Measurements from ENCODE around the gene RBM47.

The RBM47 gene

DNA sequence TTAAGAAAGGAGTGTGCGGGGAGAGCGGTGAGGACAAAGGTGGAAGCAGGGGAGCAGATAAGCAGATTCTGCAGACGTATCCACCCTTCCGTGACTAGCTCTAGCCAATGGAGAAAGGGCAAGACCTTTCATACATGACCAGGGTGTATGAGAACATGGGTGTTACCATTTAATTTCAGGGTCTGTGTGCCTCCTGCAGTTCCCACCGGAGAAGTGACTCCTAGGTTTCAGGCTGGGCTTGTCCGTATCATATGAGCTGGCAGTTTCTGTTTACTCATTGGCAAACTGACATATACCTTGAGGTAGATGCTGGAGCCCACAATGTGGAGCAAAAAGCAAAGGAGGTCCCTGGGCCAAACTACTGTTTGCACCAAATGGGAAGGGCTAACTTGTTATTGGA is 6.8 kb downstream of the RBM47 start:
- no peak for DNase-seq

DNA sequence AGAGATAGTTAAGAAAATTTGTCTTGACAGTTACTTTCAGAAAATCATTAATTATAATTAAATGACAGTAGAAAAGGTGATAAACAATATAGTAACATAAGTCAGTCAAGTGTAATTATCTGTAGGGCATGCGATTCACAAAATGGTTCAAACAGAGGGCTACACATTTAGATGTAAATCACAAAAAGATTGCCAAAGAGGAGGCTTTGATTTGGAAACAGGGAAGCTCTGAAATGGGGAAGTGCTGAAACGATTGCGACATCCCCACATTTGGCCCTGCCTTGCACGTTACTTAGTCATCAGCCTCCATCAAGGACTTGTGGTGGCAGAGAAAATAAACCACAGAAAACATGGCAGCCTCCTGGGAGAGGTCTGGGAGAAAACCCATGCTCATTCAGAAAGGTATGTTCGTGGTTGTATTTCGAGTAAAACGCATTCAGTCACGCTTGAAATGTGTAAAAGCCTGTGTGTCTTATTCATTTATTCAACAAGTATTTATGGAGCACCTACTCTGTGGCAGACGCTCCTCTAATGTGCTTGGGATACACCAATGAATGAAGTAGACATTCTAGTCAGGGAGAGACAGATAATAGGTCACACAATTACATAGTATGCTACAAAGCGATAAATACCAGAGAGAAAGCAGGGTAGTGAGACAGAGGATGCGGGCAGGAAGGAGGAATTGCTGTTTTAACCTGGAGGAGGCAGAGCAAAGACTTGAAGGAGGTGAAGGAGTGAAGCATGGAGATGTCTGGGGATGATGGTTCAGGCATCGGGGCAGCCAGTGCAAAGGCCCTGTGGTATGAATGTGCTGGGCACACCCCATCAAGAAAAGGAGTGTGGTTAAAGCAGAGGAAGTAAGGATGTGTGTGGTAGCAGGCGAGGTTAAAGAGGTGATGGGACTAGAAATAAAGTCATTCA is 7.8 kb downstream of the RBM47 start:
- DNase-seq = no peak

DNA sequence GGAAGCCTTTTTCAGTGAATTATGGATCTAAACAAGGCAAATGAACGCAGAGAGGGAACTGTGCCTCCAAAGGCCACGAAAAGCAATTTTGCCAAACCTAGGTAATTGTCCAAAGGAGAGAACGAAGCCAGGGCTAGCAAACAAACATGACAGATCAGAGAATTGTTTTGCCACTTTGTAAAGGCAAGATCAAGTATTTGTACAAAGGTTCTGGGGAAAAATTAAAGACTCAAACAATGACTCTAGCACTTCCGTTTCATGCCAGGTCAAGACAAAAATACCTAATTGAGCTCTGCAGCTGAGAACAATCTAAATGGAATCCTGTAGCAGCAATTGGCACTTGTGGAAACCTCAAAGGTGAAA is 8.5 kb downstream of the RBM47 start:
- no peak for DNase-seq

DNA sequence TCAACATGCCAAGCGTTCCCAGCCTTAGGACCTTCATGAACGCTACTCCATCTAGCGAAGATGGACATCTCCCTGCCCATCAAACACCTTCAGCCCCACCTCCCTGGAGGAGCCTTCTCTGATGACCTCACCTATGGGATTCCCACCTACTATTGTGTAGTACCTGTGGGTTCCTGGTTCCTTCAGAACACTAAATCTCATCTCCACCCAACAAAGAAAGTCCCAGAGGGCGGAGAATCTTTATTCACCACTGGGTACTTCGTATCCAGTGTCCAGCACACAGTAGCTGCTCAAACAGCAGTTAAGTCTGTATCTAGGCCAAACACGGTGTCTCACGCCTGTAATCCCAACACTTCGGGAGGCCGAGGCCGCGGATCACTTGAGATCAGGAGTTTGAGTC is 10.1 kb downstream of the RBM47 start:
- no peak for DNase-seq

DNA sequence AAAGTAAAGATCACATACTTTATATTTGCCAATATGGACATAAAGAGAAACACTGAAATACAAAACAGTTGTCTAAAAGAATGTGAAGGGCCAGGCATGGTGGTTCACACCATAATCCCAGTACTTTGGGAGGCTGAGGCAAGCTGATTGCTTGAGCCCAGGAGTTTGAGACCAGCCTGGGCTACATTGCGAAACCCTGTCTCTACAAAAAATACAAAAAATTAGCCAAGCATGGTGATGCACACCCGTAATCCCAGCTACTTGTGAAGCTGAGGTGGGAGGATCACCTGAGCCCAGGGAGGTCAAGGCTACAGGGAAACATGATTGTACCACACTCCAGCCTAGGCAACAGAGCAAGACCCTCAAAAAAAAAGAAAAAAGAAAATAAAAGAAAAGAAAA is 11.8 kb downstream of the RBM47 start:
- no peak for DNase-seq

DNA sequence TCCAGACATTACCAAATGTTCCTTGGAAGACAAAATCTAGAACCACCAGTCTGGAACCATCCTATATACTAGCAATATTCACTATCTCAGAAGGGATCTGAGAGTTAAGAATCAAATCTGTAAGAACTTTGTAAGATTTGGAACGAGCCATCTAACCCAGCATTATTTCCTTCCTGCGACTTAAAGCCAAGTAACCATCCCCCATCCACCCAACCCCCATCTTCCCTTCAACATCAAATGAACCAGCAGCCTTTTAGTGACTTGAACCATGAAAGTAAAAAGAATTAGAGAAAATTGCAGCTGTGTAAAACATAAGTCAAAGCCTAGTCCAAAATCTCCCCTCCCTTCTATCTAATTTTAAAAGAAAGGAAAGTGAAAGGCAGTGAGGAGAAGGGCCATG is 15.6 kb downstream of the RBM47 start:
- DNase-seq = no peak

DNA sequence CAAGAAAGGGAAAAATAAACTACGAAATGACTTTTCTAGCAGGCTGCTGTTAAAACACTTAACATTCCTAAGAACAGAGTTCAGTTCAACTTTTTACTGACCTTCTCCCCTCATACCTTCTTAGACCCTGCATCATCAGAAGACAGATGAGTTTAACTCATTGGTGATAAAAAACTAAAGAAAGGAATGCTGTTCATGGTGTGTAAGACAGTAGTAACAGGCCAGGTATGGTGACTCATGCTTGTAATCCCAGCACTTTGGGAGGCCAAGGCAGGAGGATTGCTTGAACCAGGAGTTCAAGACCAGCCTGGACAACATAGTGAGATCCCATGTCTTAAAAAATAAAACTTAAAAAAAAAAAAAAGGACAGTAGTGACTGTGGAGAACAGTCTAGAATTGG is 16.2 kb downstream of the RBM47 start:
- DNase-seq = no peak

DNA sequence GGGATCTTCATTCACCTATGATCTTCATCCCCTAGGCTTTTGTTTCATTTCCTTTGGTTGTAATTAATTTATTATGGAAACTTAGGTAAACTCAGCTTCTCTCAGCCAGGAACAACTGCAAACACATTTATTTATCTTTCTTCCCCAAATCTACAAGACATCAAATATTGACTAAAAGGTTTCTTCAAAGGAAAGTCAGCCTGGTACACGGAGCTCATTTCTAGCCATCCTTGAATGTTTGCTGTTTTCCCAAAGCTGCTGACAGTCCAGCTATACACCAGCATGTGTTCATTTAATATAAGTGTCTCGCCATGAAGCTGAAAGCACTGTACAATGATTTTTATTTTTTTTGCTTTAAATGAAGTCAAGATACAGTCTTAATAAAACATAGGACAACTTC is 16.8 kb downstream of the RBM47 start:
- no peak for DNase-seq

DNA sequence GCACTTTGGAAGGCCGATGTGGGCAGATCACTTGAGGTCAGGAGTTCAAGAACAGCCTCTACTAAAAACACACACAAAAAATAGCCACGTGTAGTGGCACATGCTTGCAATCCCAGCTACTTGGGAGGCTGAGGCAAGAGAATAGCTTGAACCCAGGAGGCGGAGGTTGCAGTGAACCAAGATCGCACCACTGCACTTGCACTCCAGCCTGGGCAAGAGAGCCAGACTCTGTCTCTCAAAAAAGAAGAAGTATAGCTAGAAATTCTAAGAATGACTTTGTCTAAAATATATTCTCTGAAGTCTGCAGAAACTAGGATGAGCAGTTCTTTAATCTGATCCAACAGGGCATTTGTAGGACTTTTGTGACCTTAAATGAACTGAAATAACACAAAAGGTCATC is 17.4 kb downstream of the RBM47 start:
- no peak for DNase-seq

DNA sequence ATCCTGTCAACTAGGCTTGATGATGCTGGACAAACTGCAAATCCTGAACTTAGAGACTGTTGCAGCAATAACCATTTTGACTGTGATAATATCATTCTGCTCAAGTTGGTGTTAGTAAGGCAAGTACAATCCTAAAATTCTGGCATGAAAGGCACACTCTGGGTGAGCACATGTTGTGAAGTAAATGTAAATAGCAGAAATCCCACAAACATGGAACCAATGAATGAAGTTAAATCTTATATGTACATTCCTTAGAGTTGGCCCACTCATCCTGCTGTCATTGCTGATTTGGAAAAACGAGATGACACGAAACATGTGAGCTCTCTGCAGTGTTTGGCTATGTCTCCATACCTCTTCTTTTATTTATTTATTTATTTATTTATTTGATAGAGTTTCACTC is 21.0 kb downstream of the RBM47 start:
- no peak for DNase-seq

DNA sequence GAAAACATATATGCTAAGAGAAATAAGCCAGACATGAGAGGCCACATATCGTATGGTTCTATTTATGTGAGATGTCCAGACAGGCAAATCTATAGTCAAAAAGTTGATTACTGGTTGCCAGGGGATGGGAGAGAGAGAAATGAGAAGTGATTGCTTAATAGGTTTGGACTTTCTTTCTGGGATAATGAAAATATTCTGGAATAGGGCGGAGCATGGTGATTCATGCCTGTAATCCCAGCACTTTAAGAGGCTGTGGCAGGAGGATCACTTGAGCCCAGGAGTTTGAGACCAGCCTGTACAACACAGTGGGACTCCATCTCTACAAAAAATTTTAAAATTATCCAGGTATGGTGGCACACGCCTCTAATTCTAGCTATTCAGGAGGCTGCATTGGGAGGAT is 22.4 kb downstream of the RBM47 start:
- DNase-seq = no peak

DNA sequence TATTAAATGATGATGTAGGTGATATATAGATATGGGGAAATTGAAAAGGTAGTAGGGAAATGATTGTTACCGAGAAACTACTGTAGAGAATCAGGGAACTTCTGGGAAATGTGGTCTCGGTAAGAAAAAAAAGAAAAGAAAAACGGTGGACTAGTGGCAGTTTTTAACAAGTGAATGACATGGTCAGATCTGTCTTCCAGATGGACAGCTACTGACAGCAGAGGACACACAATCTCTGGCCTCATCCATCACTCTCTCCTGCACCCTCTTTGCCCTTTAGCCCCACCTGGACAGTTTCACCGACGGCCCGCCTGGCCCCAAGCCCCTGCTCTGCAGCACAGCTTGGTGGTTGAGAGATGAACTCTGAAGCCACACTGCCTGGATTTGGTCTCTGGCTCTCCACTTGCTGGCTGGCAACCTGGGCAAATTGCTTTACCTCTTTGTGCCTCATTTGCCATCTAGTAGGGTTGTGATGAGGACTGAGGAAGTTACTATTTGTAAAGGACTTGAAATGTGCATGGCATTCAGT is 23.4 kb downstream of the RBM47 start:
- DNase-seq = no peak

DNA sequence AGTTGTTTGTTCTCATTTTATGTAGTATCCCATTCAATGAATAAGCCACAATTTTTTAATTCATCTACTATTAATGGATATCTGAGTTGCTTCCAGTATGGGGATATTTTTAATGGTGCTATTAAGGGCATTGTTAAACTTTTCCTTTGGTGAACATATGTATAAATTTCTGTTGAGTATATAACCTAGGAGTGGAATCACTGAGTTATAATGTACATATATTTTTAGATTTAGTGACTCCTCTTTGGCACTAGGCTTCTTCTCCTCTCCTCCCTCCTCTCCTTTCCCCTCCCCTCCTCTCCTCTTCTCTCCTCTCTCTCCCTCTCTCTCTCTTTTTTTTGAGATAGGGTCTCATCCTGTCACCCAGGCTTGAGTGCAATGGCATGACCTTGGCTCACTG is 26.4 kb downstream of the RBM47 start:
- DNase-seq = no peak

DNA sequence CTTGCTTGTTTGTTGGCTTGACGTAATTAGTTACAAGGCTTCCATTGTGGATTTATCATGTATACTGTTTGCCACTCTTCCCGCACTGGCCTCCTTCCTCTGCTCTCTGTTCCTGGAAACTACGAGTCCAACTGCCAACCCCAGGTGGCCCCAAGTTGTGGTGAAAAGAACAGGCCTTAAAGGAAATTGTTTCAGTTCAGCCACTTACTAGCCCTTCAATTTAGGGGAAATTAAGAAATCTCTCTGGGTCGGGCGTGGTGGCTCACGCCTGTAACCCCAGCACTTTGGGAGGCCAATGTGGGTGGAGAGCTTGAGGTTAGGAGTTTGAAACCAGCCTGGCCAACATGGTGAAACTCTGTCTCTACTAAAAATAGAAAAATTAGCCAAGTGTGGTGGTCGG is 28.0 kb downstream of the RBM47 start:
- no peak for DNase-seq

DNA sequence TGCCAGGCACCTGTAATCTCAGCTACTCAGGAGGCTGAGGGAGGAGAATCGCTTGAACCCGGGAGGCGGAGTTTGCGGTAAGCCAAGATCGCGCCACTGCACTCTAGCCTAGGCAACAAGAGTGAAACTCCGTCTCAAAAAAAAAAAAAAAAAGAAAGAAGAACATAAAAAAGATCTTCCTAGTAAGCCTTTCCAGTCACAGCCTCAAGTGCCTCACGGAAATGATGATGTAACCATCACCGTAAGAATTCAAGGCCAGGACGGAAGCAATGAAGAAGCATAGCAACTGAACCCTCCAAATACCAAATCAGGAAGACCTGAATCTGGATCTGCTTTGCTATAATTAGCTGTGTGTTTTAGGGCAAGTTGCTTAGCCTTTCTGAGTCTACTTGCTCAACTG is 28.8 kb downstream of the RBM47 start:
- no peak for DNase-seq

DNA sequence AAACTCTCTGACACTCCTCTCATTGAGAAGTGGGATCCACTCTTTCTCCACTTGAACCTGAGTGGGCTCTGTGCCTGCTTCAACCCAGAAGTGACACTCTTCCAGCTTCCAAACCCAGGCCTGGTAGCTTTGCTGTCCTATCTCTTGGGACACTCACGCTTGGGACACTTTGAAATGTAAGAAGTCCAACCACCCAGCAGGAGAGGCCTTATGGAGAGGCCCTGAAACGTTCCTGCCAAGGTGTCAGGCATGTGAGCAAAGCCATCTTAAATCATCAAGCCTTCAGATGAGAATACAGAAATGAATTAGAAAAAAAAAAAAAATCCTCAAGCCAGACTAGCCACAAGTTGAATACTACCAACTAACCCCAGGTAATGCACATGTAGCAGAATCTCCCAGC is 30.2 kb downstream of the RBM47 start:
- no peak for DNase-seq

DNA sequence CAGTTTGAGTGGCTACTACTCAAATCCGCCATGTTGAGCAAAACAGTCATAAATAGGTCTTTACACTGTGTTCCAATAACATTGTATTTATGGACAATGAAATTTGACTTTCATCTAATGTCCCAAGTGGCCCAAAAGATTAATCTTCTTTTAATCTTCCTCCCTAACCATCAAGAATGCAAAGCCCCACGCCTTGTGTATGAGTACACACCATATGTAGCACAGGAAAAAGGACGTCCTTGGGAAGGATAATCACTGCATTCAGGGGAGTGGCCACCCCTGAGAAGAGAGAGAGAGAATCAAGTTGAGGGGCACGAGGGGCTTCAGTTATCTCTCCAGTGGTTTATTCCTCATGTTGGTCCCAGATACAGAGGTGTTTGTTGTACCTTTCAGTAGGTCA is 33.1 kb downstream of the RBM47 start:
- DNase-seq = no peak

DNA sequence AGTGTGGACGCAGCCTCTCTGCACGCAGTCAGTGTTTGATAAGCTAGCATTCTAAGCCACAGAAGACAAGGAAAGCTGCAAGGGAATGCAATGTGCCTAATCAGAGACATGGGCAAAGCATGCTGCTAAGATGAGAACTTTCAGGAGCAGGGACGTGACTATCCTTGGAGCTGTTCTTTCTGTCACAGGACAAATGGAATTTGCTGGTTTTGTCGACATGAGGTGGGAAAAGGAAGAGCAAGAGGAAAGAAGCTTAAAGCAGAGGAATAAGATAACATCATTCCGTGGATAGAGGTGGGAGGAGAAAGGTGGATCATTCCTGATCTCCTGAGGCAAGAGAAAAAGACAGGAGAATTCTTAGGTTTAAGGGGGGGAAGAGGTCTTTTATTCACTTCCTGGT is 33.7 kb downstream of the RBM47 start:
- DNase-seq = no peak

DNA sequence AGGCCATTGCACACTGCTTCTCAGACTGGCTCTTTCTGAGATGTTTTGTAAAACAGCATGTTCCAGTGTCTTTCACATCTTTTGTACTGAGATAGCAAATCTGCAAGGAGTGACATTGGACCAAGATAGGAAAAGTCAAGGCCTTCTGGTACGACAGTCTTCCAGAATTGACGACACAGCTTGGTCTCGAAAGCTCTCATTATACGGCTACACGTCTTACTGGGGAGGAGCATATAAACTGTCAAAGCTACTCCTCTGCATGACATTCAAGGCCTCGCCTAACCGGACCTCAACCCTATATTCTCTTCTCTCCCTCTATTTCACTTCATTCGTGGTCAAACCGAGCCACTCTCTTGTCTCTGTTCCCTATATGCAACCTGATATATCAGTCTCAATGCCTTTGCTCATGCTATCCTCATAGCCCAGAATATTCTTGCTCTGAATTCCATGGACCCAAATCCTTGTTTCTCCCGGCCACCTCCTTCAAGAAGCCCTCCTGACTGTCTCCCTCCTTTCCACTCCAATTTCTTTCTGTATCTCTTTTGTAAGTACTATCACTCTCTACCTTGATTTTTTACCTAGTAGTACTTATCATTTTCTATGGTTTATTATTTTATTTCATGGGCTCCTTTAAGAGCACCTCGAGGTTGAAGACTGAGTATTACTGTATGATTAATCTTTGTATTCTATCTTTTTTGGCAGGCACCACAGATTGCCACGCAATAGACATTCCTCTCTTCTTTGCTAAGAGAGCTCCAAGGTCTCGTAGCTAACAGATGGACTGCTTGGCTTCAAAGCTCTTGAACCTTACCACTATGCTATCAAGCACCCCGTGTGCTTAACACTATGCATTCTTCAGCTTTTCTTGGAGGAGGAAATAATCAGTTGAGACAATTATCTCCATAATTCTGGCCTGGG is 35.1 kb downstream of the RBM47 start:
- DNase-seq = no peak

DNA sequence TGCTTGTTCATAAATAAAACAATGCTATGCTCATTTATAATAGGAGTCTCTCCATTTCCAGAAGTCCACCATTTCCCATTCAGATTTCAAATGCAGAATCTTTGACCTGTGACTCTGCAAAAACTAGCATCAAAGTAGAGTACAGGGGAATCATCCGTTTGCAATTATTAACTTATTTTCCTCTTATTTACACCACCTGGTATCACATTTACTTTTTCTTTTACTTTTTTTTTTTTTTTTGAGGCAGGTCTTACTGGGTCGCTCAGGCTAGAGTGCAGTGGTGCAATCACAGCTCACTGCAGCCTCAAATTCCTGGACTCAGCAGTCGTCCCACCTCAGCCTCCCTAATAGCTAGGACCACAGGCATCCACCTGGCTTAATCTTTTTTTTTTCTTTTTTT is 37.6 kb downstream of the RBM47 start:
- no peak for DNase-seq

DNA sequence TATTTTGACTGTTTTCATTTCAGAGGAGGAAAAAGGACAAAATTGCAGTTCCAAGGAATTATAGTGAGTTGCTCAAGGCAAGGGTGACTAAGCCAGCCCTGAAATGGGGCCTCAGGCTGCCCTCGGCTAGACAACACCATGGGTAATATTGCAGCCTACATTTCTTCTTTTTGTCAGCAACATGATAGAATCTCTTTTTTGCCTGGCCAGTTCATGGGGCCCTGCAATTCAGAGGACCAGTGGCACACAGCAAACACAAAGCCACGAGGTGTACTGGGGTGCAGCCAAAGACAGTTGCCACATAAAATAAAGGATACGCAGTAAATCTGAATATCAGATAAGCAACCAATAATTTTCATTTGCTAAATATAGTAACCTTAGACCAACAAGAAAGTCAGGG is 41.8 kb downstream of the RBM47 start:
- no peak for DNase-seq

DNA sequence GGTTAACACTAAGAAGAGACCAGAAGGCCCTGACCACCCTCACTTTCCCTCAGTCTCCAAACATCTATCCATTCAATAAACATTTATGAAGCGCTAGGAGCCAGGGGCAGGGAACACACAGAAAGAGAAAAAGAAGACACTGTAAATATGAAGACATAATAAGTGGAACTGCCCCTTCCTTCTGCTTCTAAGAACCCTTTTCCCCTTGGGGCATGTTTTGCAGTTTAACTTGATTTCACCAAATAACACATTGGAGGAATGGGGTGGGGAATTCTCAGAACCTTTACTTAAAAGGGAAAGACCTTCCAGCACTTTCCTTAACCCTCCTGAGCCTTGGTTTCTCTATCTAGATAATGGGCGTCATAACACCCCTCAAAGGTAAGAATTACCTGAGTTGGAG is 42.3 kb downstream of the RBM47 start:
- DNase-seq = no peak

DNA sequence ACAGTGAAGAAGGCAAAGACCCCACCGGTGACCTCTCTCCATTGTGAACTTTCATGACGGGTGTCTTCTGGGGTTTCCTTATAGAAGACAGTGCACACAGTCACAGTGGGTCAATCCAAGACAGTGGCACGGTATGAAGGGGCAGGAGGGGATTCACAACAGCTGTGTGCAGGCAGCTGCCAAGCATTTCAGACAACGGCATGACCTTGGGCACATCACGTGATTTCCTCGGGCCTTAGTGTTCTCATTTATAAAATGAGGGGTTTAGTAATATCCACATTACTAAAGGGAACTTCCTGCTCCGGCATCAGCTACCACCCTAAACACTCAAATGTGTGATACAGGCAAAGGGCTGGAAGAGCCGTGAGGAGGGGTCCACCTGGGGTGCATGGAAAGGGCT is 42.9 kb downstream of the RBM47 start:
- no peak for DNase-seq

DNA sequence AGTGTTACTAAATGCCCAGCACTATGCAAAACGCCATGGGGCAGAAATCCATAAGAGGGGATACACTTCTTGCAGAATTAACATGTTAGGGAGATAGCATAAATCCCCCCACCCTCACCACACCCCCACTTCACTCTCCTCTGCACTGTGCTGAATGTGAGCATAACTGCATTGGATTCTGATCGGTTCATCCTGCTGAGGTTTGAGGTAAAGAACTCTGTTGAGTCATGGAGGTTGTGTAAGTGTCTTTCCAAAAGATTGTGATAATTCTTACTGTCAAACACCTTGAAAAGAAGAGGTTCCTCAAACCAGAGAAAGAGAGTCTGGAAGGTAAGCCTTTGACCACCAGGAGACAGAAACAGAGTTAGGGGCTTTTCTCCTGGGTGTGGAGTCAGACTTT is 43.6 kb downstream of the RBM47 start:
- no peak for DNase-seq
